Breast epithelium (tissue), 4 donors: ENCODE measurements around the gene FER. TPM values are rescaled to one million over a fixed set of nuclear protein-coding genes. Genes with fewer than 3 reads are reported as not detected.

Experiments used
- DNase-seq, 2 donors: peaks; one replicate each; pipeline ENCODE4 v3.0.0-alpha.2; 2019; ENCODE audit warnings: low spot score in 2 of 2
- H3K27ac ChIP-seq, 2 donors: fragments of 200-600 bp; sonication (generic) in 1 of 2; one replicate each; pipeline ENCODE4 v1.5.1; 2016 to 2019; ENCODE audit warnings: mild to moderate bottlenecking in 1 of 2
- H3K27me3 ChIP-seq, 2 donors: fragments of 200-600 bp; sonication (generic) in 1 of 2; one replicate each; pipeline versions ENCODE4 v1.5.1 to v1.6.0; 2017 to 2019; ENCODE audit warnings: control low read depth in 1 of 2, mild to moderate bottlenecking in 1 of 2
- H3K36me3 ChIP-seq: fragments of 200-600 bp; one replicate; pipeline ENCODE4 v1.5.1; 2019
- H3K4me1 ChIP-seq, 2 donors: fragments of 200-600 bp; sonication (generic); one replicate each; pipeline ENCODE4 v1.5.1; 2016 to 2019; ENCODE audit warnings: control low read depth in 1 of 2
- H3K4me3 ChIP-seq, 3 donors: fragments of 200-600 bp; sonication (generic); 1 replicate in 2 of 3; 2 replicates in 1 of 3; pipeline ENCODE4 v1.5.1; 2016 to 2019; ENCODE audit warnings: mild to moderate bottlenecking in 3 of 3, moderate library complexity in 2 of 3
- H3K9me3 ChIP-seq, 2 donors: fragments of 200-600 bp; sonication (generic) in 1 of 2; one replicate each; pipeline ENCODE4 v1.5.1; 2016 to 2019; ENCODE audit warnings: control low read depth in 1 of 2
- CTCF ChIP-seq, 3 donors: fragments of 450-650 bp; IDR thresholded peaks; one replicate each; pipeline ENCODE4 v1.5.1; 2016 to 2017; ENCODE audit warnings: antibody characterized with exemption in 3 of 3, mild to moderate bottlenecking in 3 of 3, moderate library complexity in 3 of 3
- POLR2A ChIP-seq: fragments of 450-650 bp; IDR thresholded peaks from one replicate; pipeline ENCODE4 v1.6.1; 2016; ENCODE audit warnings: antibody characterized with exemption, mild to moderate bottlenecking, moderate library complexity
- POLR2AphosphoS5 ChIP-seq, 3 donors: sonication (generic); formaldehyde crosslinking; IDR thresholded peaks; one replicate each; pipeline ENCODE4 v1.6.1; 2017; ENCODE audit warnings: antibody characterized with exemption in 3 of 3
- intact Hi-C: fragments of 100-400 bp; cut with DNase I; formaldehyde crosslinking; loops from one replicate; pipeline ENCODE4 v1.15.1; 2023; ENCODE audit warnings: low total_unique reads
- total RNA-seq, 3 donors: library from RNA; depleted of rRNA; stranded (reverse); fragments of >200 nt; gene quantifications; one replicate each; pipeline ENCODE4 v1.1.0, GENCODE V29; 2016

Gene FER
- total RNA-seq, 3 donors from 2014 or later = 24.3 to 27.8 (median 27.2) TPM

DNA sequence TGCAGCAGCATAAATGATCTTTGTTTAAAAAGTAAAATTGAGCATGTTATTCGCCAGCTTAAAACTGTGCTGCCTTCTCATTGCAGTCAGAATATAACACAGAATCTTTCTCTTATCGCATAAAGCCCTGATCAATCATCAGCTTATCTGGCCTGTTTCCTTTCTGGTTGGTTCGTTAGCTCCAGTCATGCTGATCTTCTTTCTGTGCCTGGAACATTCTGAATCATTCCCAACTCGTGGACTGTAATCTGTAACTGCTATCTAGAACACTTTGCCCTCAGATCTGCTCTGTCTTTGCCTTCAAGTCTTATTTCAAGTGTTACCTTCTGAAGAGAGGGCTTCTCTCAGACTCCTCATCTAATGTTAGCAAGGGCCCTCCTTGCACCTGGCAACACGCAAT lies 11.9 kb upstream of the FER start:
- Histone ChIP-seq H3K9me3 (no peaks in the 10 kb centered on the region), H3K4me1 (no peaks in the 10 kb centered on the region), H3K27me3 (no peaks in the 10 kb centered on the region), H3K4me3 (no peak overlapping the region), H3K36me3 (no peaks in the 10 kb centered on the region), H3K27ac (no peak overlapping the region)
- TF ChIP-seq CTCF (IDR thresholded peaks at IDR 0.05) (no peak), POLR2A (no peak), POLR2AphosphoS5 (IDR thresholded peaks at IDR 0.05) (no peak)
- DNase-seq = no peak
- intact Hi-C loops = loop anchor here (1.0 kb wide), 1 partner anchor 8 kb away; no protein-coding TSS in a partner anchor

GRCh38 chr5:108736855-108737254 lies 10.8 kb upstream of the FER start:
- intact Hi-C loops = no loop called here
- H3K27me3 ChIP-seq = no peaks in the 10 kb centered on the region
- no peak for DNase-seq
- TF ChIP-seq POLR2A = no peak
- no peak for TF ChIP-seq POLR2AphosphoS5 (IDR thresholded peaks at IDR 0.05)
- no peak for TF ChIP-seq CTCF (IDR thresholded peaks at IDR 0.05)
- H3K27ac ChIP-seq = no peak overlapping the region
- H3K9me3 ChIP-seq = no peaks in the 10 kb centered on the region
- H3K36me3 ChIP-seq = no peaks in the 10 kb centered on the region
- H3K4me3 ChIP-seq = no peak overlapping the region
- H3K4me1 ChIP-seq = no peaks in the 10 kb centered on the region

GRCh38 chr5:108739376-108739775 lies 8.3 kb upstream of the FER start:
- Histone ChIP-seq H3K4me3 (no peak overlapping the region), H3K4me1 (no peaks in the 10 kb centered on the region), H3K9me3 (no peaks in the 10 kb centered on the region), H3K27me3 (no peaks in the 10 kb centered on the region), H3K27ac (no peak overlapping the region), H3K36me3 (no peaks in the 10 kb centered on the region)
- no peak for TF ChIP-seq POLR2AphosphoS5 (IDR thresholded peaks at IDR 0.05)
- no peak for TF ChIP-seq POLR2A
- no peak for TF ChIP-seq CTCF (IDR thresholded peaks at IDR 0.05)
- intact Hi-C loops = no loop called here
- no peak for DNase-seq

GRCh38 chr5:108739906-108740305 lies 7.8 kb upstream of the FER start:
- Histone ChIP-seq H3K27me3 (no peaks in the 10 kb centered on the region), H3K36me3 (no peaks in the 10 kb centered on the region), H3K4me3 (no peak overlapping the region), H3K9me3 (no peaks in the 10 kb centered on the region), H3K27ac (no peak overlapping the region), H3K4me1 (no peaks in the 10 kb centered on the region)
- TF ChIP-seq CTCF (IDR thresholded peaks at IDR 0.05) (no peak), POLR2AphosphoS5 (IDR thresholded peaks at IDR 0.05) (no peak), POLR2A (no peak)
- intact Hi-C loops = no loop called here
- no peak for DNase-seq

DNA sequence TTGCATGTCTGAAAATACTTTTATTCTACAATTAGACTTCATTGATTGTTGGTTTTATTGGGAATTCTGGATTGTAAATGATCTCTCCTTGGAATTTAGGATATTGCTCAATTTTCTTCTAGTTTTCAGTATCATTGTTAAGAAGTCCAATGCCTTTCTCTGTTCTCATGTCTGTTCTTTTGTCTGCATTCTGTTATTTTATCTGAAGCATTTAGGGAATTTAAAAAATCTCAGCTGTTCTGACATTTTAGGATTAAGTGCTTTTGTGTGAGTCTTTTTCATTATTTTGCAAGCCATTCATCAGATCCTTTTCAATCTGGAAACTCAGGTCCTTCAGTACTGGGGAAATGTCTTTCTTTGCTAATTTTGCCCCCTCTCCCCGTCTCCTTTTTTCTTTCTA lies 4.4 kb upstream of the FER start:
- Histone ChIP-seq H3K4me1 (no peaks in the 10 kb centered on the region), H3K9me3 (no peaks in the 10 kb centered on the region), H3K27ac (no peak overlapping the region), H3K36me3 (no peaks in the 10 kb centered on the region), H3K27me3 (no peaks in the 10 kb centered on the region), H3K4me3 (no peak overlapping the region)
- no peak for DNase-seq
- intact Hi-C loops = no loop called here
- TF ChIP-seq POLR2A = no peak

GRCh38 chr5:108743846-108744245 lies 3.9 kb upstream of the FER start:
- H3K27me3 ChIP-seq = no peaks in the 10 kb centered on the region
- H3K9me3 ChIP-seq = no peaks in the 10 kb centered on the region
- intact Hi-C loops = no loop called here
- H3K27ac ChIP-seq = no peak overlapping the region
- no peaks in the 10 kb centered on the region for H3K36me3 ChIP-seq
- TF ChIP-seq CTCF (IDR thresholded peaks at IDR 0.05) (no peak), POLR2AphosphoS5 (IDR thresholded peaks at IDR 0.05) (no peak), POLR2A (no peak)
- no peaks in the 10 kb centered on the region for H3K4me1 ChIP-seq
- H3K4me3 ChIP-seq = no peak overlapping the region
- DNase-seq = no peak
